OCI-LY7 (cell line): ENCODE measurements around the gene DEFB119. TPM values are rescaled to one million over a fixed set of nuclear protein-coding genes. Genes with fewer than 3 reads are reported as not detected.

Experiments
- BruUV-seq: library from RNA; stranded (reverse); fragments of 400-500 nt; replicated peaks from 2 replicates; lab custom pipeline; 2021; lab: Mats Ljungman, UMichigan
- CTCF ChIA-PET: fragments of 300-600 bp; sonication (Branson Sonifier 250); formaldehyde crosslinking; loops from one replicate; lab custom pipeline; 2022; ENCODE audit warnings: antibody characterized with exemption; ENCODE audit not compliant: unreplicated experiment; lab: Charles Lee
- POLR2A ChIA-PET: fragments of 300-600 bp; sonication (Branson Sonifier 250); formaldehyde crosslinking; loops from one replicate; lab custom pipeline; 2022; ENCODE audit warnings: antibody characterized with exemption; lab: Charles Lee
- DNase-seq: peaks from one replicate; pipeline ENCODE4 v3.0.0-alpha.2; 2015; ENCODE audit warnings: low spot score
- H2AFZ ChIP-seq: fragments of 200-600 bp; sonication (generic), shearing (Covaris generic); 2 replicates; pipeline ENCODE4 v1.6.1; 2014; ENCODE audit warnings: mild to moderate bottlenecking, antibody characterized with exemption, low read length, moderate library complexity
- H3K27ac ChIP-seq: fragments of 200-600 bp; sonication (generic); 2 replicates; pipeline ENCODE4 v1.5.1; 2014; ENCODE audit warnings: mixed run types, low read depth, mild to moderate bottlenecking, moderate library complexity, low read length, inconsistent platforms; ENCODE audit not compliant: poor library complexity, severe bottlenecking
- H3K36me3 ChIP-seq: fragments of 200-600 bp; sonication (generic); 2 replicates; pipeline ENCODE4 v1.6.1; 2014; ENCODE audit warnings: mild to moderate bottlenecking, antibody characterized with exemption, low read length, moderate library complexity, mixed read lengths; ENCODE audit not compliant: insufficient read depth
- H3K4me1 ChIP-seq: fragments of 200-600 bp; sonication (generic); 2 replicates; pipeline ENCODE4 v1.5.1; 2014; ENCODE audit warnings: mild to moderate bottlenecking, low read length; ENCODE audit not compliant: insufficient read depth, poor library complexity, severe bottlenecking
- H3K4me2 ChIP-seq: fragments of 200-600 bp; sonication (generic); 2 replicates; pipeline ENCODE4 v1.6.1; 2014; ENCODE audit warnings: mild to moderate bottlenecking, low read length
- H3K4me3 ChIP-seq: fragments of 200-600 bp; sonication (generic); 2 replicates; pipeline ENCODE4 v1.5.1; 2014; ENCODE audit warnings: mild to moderate bottlenecking, low read depth, low read length; ENCODE audit not compliant: poor library complexity, severe bottlenecking
- H3K79me2 ChIP-seq: fragments of 200-600 bp; sonication (generic); 2 replicates; pipeline ENCODE4 v1.6.1; 2016; ENCODE audit warnings: low read depth, mild to moderate bottlenecking, low read length, moderate library complexity, mixed read lengths; ENCODE audit not compliant: insufficient read depth
- H3K9me2 ChIP-seq: fragments of 200-600 bp; sonication (generic); 2 replicates; pipeline ENCODE4 v1.6.1; 2016; ENCODE audit warnings: mild to moderate bottlenecking, low read length, mixed read lengths; ENCODE audit not compliant: insufficient read depth
- H3K9me3 ChIP-seq: fragments of 200-600 bp; sonication (generic); 2 replicates; pipeline ENCODE4 v1.6.1; 2014; ENCODE audit warnings: mild to moderate bottlenecking, mixed run types, low read length, mixed read lengths
- H4K20me1 ChIP-seq: fragments of 200-600 bp; sonication (generic); 2 replicates; pipeline ENCODE4 v1.6.1; 2014; ENCODE audit warnings: mild to moderate bottlenecking, antibody characterized with exemption, low read length, moderate library complexity, mixed read lengths; ENCODE audit not compliant: insufficient read depth
- EZH2phosphoT487 ChIP-seq: fragments of 200-600 bp; sonication (generic); IDR thresholded peaks from 2 replicates; pipeline ENCODE4 v1.6.1; 2018; ENCODE audit warnings: low read depth, borderline replicate concordance, mild to moderate bottlenecking, mixed run types, antibody characterized with exemption, low read length, moderate library complexity, mixed read lengths
- intact Hi-C: fragments of 100-400 bp; cut with micrococcal nuclease; formaldehyde crosslinking; loops from one replicate; pipeline ENCODE4 v1.10.0; 2022; ENCODE audit not compliant: unreplicated experiment
- total RNA-seq, 2 experiments: library from RNA; depleted of rRNA in 1 of 2; stranded (reverse); fragments of >200 nt in 1 of 2; shearing (Covaris generic) in 1 of 2; gene quantifications; 2 replicates each; pipeline ENCODE4 v1.2.3, GENCODE V29; 2014 to 2022
- TF ChIP-seq, protein P1 (sequence below): fragments of 200-600 bp; sonication (generic); conservative IDR thresholded peaks from 2 replicates; pipeline ENCODE4 v1.5.1; 2014; ENCODE audit warnings: mild to moderate bottlenecking, antibody characterized with exemption, low read length, moderate library complexity, mixed read lengths

The DEFB119 gene
- total RNA-seq, 2 experiments from 2014 or later = not detected

- Histone ChIP-seq H3K27ac (no peak overlapping the region), H3K79me2 (no peaks in the 10 kb centered on the region), H4K20me1 (no peaks in the 10 kb centered on the region), H3K4me1 (no peaks in the 10 kb centered on the region), H3K36me3 (no peaks in the 10 kb centered on the region), H3K4me2 (no peak overlapping the region), H3K9me2 (no peaks in the 10 kb centered on the region), H2AFZ (no peak overlapping the region), H3K4me3 (no peak overlapping the region), H3K9me3 (no peaks in the 10 kb centered on the region)
- intact Hi-C loops = no loop called here
- ChIA-PET POLR2A (no interaction called here), CTCF (no interaction called here)
- BruUV-seq = no TSS peak
- TF ChIP-seq EZH2phosphoT487 = no peak
- TF ChIP-seq, protein P1, sequence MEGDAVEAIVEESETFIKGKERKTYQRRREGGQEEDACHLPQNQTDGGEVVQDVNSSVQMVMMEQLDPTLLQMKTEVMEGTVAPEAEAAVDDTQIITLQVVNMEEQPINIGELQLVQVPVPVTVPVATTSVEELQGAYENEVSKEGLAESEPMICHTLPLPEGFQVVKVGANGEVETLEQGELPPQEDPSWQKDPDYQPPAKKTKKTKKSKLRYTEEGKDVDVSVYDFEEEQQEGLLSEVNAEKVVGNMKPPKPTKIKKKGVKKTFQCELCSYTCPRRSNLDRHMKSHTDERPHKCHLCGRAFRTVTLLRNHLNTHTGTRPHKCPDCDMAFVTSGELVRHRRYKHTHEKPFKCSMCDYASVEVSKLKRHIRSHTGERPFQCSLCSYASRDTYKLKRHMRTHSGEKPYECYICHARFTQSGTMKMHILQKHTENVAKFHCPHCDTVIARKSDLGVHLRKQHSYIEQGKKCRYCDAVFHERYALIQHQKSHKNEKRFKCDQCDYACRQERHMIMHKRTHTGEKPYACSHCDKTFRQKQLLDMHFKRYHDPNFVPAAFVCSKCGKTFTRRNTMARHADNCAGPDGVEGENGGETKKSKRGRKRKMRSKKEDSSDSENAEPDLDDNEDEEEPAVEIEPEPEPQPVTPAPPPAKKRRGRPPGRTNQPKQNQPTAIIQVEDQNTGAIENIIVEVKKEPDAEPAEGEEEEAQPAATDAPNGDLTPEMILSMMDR = no peak
- no peak for DNase-seq
Measured at GRCh38 chr20:31414381-31414780, 24.0 kb upstream of the DEFB119 start.

- Histone ChIP-seq H3K9me2 (no peaks in the 10 kb centered on the region), H3K36me3 (no peaks in the 10 kb centered on the region), H4K20me1 (no peaks in the 10 kb centered on the region), H3K4me2 (no peak overlapping the region), H2AFZ (no peak overlapping the region), H3K4me1 (no peaks in the 10 kb centered on the region), H3K27ac (no peak overlapping the region), H3K79me2 (no peaks in the 10 kb centered on the region), H3K4me3 (no peak overlapping the region), H3K9me3 (no peaks in the 10 kb centered on the region)
- intact Hi-C loops = no loop called here
- TF ChIP-seq, protein P1 = no peak
- POLR2A ChIA-PET = no interaction called here
- no peak for DNase-seq
- no TSS peak for BruUV-seq
- CTCF ChIA-PET = no interaction called here
Measured at GRCh38 chr20:31410011-31410410, 19.6 kb upstream of the DEFB119 start.

- Histone ChIP-seq H3K4me1 (no peaks in the 10 kb centered on the region), H3K4me3 (no peak within 1 kb of the TSS), H2AFZ (no peak within 1 kb of the TSS), H3K36me3 (no peaks in the 10 kb centered on the region), H4K20me1 (no peaks in the 10 kb centered on the region), H3K4me2 (no peak within 1 kb of the TSS), H3K27ac (no peak within 1 kb of the TSS), H3K79me2 (no peaks in the 10 kb centered on the region), H3K9me3 (no peaks in the 10 kb centered on the region), H3K9me2 (no peaks in the 10 kb centered on the region)
- ChIA-PET CTCF (no interaction called here), POLR2A (no interaction called here)
- BruUV-seq = no TSS peak
- intact Hi-C loops = no loop called here
- no peak for TF ChIP-seq EZH2phosphoT487
- TF ChIP-seq, protein P1 = no peak
- no peak for DNase-seq
Measured at GRCh38 chr20:31406115-31406514, 15.7 kb upstream of the DEFB119 start, which contains the start of gene DEFB121. Gene DEFB121, minus strand, starts transcription at chr20:31406215. Its CDS starts 63 bp downstream, at chr20:31406152.
